HG03095 (cell line): ENCODE measurements around the gene CYP1B1.
"Not testable (repeated sequence)": the region's sequence is repeated elsewhere in the genome, so short reads cannot be mapped to it uniquely, and the experiment has no call there.

Source experiments
- ATAC-seq: cut with Tn5 transposase; IDR thresholded peaks from one replicate; pipeline ENCODE4 v1.9.1; 2021; ENCODE audit warnings: moderate library complexity; ENCODE audit not compliant: unreplicated experiment

The CYP1B1 gene

DNA sequence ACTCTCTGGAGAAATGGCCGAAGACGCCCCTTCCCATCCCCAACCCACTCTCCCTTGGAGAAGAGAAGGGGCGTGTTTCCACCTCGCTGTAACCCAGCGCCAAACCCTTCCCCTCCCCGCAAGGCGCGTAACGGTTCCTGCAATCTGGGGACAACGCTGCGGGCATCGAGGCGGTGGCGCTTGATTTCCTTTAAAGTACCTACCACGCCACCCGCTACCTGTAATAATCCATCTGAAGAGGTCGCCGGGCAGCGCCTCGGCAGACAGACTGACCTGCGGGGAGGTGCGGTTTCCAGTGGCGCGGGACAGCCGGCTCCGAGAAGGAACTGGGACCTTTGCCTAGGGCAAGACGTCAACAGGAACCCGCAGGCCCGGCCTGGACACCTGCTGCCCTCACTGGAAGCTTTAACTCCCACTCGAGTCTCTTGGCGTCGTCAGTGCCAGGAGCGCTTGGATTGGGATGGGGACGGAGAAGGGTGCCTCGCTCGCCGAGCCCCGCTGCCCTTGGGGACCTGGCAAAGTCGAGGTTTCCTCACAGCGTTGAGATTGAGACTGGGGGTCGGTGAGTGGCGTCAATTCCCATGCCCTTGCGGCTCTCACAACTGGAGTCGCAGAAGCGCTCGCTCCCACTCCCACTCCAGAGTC is at the start of gene CYP1B1:
Gene CYP1B1, minus strand, starts transcription at position 645 of the 645 bp plus-strand sequence. CDS start 763 bp downstream, outside the sequence.
- ATAC-seq = no peak

DNA sequence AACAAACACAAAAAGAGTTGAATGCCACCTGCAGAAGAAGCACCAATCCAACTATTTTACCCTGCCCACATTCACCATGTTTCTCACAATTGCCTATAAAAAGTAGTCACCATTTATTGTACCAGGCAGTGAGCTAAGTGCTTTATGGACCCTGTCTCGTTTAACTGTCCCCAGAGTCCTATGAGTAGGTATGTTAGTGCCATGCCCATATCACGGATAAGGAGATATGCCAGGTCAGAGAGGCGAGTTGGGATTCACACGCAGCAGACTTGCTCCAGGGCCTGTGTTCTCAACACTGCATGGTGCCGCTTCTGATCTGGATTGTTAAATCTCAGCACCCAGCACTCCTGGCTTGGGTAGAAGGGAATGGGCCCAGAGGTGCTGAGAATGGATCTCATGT is 49.1 kb upstream of the CYP1B1 start:
- ATAC-seq = no peak

DNA sequence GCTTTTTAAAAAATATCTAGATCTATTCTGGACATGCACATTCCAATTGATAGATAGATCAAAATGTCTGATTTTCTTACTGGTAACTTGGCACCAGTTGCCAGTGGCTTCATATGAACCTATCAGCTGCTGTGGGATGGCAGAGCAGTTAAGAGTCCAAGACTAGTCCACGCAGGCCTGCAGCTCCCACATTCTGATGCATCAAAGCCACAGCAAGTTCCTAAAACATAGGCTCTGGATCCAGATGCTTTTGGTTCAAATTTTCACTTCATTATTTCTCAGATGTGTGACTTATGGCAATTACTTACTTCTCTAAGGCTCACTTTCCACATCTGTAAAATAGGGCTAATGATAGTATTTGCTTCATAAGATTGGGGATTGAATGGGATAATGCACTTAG is 48.0 kb upstream of the CYP1B1 start:
- no peak for ATAC-seq

DNA sequence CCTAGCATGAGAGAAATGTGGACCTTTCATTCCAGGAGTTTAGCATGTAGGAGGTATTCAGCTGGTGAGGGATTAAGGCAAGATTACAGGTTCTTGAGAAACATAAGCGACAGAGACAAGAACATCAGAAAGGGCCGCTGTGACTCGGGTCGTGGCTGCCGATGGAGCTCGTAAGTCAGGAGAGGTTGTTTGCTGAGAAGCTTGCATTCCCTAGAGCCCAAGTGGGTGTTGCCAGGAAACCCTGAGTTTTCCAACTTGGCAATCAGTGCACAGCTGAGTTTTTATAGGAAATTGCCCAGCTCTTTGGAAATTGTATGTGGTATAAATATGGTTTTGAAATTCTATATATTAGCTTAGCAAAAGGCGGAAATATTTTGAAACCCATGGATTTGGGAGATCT is 46.4 kb upstream of the CYP1B1 start:
- ATAC-seq = no peak

DNA sequence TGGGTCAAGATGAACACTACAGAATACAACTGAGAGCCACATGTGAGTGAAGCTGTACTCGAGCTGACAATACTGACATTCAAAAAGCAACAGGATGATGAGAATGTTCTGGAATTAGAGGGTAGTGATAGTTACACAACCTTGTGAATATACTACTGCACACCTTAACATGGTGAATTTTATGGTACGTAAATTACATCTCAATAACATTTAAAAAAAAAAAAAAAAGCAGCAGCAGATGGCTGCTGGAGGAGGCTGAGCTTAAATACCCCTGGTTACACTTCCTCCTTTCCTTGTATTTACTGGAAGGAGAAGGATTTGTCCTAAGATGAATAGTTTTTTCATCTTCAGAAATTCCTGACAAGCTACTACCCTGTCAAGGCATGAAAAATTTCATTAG is 45.5 kb upstream of the CYP1B1 start:
- ATAC-seq = no peak

DNA sequence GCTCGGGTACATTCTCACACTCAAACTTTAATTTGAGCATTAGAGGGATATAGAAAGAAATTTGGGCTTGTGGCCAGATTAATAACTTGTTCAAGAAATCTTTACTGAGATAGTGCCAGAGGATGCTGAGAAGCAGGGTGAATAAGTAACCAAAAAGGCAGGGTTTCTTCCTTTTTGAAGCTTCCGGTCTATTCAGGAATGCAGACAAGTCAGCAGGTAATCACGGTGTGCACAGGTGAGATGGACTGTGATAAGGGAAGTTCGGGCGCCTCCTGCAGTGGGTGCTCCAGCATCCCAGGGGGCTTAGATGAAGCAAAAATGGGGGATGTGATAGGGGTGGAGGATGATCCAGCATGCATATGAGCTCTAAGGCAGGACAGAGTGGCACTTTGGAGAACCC is 44.9 kb upstream of the CYP1B1 start:
- ATAC-seq = no peak

DNA sequence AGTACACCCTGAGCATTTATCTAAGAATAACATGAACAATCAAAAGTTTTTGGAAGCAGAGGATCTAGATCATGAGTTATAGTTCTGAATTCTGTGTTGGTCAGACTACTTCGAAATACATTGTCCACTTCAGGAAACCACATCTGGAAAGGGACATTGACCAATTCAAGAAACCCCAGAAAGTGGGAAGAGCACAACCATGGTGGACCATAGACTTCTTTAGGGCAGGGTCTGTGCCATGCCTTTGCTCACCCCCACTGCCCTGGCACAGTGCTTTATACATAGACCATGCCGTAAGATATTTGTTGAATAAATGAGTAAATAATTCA is 44.3 kb upstream of the CYP1B1 start:
- ATAC-seq = no peak

DNA sequence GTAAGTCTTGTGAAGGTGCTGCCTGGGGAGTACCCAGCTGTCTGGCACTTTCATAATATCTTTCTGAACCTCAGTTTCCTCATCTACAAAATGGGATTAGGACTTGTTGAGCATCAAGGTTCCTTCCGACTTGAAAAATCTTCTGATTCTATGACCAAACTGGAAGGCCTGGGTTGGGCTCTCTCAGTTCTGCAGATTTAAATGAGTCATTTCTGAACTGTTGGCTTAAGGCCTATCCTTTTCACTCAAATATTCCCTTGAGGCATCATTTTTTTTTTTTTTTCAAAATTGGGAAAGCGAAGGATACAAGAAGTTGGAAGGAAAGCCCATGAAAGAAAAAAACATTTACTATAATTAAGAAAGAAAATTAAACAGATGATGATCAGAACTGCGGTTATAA is 40.8 kb upstream of the CYP1B1 start:
- no peak for ATAC-seq

DNA sequence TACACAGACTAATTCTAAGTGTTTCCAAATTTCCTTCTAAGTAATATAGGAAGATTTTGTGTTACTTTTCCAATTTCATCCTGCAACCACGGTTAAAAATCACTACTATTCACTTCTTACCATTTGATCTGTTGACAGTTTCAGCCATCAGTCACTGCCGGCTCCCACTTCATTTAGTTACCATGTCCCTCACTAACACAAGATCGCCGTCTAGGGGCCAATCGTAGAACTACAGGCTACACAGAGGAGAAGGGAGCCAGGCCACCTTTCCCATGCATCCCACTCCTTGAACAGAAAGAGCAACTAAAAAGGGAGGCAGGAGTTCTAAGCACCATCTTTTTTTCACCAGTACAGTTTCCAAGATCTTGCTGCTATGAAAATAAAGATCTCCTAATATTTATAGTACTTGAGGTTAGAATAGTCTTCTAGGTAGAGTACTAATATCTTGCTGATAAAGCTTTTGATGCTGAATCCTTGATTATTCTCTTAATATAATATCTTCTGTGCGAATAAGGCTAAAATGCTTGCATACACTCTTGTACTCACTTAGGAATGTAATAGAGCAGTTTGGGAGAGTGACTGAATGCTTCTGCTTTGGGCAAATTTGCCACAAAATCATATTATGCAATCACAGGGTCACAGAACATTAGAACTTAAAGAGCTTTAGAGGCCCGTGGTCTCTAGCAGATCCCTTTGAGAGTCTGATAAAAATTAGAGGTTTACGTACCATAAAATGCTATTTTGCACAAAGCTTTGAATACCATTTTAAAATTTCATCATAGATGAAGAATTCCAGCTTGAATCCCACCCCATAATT is 39.5 kb upstream of the CYP1B1 start:
- peak; percentile 50 for ATAC-seq

DNA sequence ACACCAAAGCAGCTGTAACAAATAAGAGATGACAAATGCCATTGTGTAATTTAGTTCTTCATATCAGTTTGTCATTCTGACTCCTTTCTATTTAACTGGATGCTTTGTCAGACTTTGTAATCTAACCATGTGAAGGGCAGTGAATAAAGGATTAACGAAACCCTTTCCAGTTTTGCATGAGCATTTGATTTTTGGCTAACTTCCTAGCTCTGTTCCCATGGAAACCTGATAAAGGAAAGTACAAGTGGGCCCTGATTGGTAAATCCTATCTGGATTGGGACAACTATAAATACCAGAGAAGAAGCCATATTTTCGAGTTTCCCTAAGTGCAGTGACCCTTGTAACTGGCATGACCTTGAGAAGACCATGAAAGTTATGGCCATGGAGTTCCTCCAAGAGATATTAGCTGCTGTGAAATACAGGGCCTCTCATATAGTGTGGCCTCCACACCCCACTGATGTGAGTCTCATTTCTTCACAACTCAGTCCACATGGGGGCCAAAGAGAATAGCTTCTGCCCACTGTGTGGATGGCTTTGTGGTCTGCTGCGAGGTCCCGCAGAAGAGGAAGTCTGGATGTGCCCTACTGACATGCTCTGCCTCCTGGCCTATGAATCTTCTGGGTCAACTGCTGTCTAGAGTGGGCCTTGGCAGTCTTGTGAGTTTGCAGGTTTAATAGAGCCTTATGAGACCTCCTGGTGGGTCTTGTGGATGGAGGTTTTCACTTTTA is 38.2 kb upstream of the CYP1B1 start:
- ATAC-seq = no peak

DNA sequence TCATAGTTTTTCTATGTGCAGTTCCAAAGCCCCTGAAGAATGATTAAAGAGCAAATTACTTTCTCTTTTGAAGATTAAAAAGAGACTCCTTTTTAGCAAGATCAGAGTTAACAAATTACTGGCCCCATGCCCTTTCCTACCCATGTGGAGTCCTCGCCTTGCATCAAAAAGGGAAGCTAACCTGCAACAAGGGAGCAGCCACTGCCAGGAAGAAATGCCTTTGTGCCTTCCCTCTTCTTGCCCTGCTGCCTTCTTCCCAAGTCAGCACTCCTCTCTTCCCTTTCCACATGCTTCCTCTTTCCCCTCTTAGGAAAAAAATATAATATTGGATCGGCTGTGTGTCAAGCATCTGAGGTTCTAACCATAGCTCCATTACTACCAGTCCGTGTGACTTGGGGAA is 37.1 kb upstream of the CYP1B1 start:
- no peak for ATAC-seq

DNA sequence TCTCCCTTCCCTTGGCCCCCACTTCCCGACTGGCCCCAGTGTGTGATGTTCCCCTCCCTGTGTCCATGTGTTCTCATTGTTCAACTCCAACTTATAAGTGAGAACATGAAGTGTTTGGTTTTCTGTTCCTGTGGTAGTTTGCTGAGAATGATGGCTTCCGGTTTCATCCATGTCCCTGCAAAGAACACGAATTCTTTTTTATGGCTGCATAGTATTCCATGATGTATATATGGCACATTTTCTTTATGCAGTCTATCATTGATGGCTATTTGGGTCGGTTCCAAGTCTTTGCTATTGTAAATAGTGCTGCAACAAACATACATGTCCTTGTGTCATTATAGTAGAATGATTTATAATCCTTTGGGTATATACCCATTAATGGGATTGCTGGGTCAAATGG is 35.4 kb upstream of the CYP1B1 start:
- ATAC-seq = not testable (repeated sequence)

DNA sequence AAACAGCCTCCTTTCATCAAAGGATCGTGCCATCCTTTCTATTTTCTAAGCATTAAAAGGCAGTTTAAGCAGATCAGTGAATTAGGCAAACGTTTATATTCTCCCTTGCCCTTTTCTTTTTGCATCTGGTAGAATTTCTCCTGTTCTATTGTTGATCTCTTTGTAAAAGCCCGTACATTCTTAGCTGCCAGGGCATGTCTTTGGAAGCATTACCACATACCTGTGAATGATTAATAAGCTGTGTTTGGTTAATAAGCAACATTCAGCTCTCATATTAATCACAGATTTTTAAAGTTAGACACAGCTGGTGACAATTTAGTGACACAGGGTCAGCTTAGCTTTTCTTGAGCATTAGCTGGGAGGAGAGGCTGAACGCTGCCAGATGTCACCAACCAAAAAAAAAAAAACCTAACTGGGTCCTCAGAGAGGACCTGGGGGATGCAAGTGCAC is 33.8 kb upstream of the CYP1B1 start:
- no peak for ATAC-seq

DNA sequence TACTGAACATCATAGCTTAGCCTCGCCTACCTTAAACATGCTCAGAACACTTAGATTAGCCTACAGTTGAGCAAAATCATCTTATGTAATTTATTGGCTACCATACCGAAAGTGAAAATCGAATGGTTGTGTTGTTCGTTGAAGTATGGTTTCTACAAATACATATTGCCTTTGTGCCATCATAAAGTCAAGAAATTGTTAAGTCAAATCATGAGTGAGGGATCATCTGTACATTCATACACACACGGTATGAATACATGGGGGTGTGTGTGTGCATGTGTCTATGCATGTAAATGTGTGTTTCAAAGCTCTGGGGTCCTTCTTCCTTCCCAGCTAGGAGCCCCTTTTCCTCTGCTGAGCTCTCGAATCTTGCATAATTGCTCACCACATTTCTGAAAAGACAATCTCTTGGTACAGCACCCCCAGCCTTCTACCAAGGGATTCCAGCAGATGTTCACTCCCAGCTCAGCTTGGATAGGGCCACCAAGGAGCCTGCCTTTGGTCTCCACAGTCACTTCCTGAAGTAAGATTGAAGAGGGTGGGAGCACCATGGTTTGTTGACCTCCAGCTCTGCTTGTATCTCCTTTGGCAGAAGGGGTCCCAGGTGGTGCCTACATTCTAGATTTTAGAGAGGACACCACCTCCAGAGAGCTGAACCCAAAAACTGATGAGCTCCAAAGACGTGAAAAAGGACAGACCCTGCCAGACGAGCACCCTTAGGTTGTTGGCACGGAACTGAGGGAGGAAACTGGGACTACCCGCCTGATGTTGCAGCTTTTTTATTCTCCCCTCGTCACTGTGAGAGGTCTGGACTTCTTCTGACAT is 33.2 kb upstream of the CYP1B1 start:
- ATAC-seq = no peak

DNA sequence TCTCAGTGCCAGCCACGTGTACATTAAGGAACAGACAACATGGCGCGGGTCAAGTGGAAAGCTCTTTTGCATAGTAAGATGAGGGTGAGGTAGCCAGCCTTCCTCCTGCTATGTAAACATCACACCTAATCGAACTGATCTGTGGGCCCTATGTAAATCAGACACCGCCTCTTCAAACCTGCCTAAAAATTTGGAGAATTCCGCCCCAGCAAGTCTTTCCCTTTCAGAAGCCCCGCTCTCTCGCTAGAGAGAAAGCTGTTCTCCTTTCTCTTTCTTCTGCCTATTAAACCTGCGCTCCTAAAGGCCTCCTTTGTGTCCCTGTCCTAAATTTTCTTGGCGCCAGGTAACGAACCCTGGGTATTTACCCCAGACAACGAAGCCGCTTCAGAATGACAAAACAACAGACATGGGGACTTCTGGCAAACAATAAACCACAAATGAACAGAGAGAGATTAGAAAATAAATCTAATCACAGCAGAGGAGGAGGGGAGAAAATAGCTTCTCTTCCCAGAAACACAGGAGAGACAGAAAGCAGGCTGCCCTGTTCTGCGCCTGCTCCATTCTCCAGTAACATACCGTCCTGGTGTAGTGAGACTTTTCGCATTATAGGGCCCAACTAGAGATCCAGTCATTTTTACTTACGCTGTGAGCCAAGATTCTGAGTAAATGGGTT is 31.9 kb upstream of the CYP1B1 start:
- no peak for ATAC-seq

DNA sequence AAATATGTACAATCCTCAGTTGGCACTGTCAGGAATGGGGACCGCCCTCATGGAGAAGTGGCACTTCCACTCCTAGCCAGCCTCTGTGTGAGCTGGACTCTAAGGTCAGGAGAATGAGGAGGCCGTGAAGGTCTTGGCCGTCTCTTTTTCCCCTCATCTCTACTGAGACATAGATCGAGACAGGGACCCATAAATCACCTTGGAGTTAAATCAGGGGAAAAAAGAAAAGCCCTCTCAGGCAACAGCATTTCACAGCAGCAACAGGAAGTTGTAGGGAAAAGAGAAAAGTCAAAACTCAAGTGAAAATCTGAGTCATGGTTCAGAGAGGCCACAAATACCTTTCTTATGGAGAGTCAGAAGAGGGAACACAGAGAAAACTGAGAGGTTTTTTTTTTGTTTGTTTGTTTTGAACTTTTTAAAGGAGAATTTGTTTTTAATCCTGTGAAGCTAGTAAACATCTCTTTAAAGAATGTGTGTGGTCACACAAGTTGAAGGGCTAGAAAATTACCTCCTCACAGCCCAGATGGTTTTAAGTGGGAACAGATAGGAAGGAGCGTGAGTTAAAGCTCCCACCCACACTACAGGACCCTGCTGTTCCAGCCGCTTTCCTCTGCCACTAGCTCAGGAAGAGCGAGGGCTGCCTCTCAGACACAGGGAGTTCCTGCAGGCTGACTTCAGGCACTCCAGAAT is 30.6 kb upstream of the CYP1B1 start:
- peak; percentile 65 for ATAC-seq

DNA sequence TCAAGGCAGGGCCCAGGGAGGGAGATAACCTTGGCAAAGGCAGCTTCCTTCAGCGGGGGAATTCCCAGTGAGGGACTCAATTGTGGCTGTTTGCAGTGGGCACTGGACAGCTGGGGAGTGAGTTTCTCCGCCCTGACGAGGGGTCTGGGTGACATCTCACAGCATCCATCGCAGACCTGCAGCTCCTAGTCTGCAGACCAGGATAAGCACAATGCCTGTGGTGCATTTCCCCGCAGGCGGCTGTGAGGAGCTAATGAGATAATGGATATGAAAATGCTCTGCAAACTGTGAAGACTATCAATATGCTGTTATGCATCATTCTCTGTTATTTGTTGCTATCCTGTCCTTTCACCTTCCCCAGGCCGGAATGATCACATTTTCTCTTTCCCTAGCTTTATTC is 30.0 kb upstream of the CYP1B1 start:
- ATAC-seq = no peak

DNA sequence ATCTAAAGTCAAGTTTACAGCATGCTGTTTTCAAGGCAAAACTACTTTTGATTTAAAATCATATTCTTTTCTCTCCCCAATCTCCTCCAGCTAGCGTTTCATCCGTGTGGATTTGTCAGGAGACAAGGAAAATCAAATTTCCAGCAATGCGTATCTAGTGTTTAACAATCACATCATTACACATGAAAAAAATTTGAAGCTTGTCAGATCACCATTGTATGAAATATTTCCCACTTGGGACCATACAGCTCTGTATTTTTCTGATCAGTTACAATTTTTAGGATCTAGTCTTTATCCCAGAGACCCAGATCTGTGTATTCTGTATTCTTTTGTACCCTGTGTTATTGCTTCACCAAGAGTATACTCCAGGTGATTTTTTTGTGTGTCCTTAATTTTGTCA is 28.6 kb upstream of the CYP1B1 start:
- ATAC-seq = no peak

DNA sequence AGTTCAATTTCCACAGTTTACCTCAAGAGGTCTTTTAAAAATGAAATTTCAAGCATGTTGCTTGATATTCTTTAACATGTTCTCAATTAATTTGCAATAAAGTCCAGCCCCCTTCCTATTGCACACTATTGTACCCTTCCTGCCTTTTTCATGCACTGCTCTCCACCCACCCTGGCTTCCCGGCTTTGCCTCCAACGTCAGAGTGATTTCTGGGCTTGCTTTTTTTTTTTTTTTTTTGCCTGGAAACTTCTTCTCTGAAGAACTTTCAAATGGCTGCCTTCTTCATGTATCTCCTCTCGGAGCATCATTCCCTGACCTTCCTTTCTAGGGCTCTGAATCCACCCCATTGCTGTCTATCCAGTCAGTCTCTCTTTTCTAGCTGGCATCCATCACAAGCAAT is 24.4 kb upstream of the CYP1B1 start:
- no peak for ATAC-seq
